Ectodermal cell (in vitro differentiated cells): ENCODE data around the gene MTMR12.
"Not testable (repeated sequence)": the region's sequence is repeated elsewhere in the genome, so short reads cannot be mapped to it uniquely, and the experiment has no call there.

Experiments
- H3K27ac ChIP-seq: 2 replicates; pipeline ENCODE4 v1.7.0; 2013; ENCODE audit warnings: mild to moderate bottlenecking, low read depth, low read length; ENCODE audit not compliant: insufficient read depth, poor library complexity, severe bottlenecking
- H3K27me3 ChIP-seq: 2 replicates; pipeline ENCODE4 v1.7.0; 2013; ENCODE audit warnings: mild to moderate bottlenecking, low read length; ENCODE audit not compliant: insufficient read depth, control insufficient read depth, poor library complexity, severe bottlenecking
- H3K36me3 ChIP-seq: one replicate; pipeline ENCODE4 v1.7.0; 2013; ENCODE audit warnings: low read length; ENCODE audit not compliant: control insufficient read depth, insufficient read depth
- H3K4me1 ChIP-seq: one replicate; pipeline ENCODE4 v1.7.0; 2013; ENCODE audit warnings: low read length; ENCODE audit not compliant: control insufficient read depth, insufficient read depth
- H3K4me3 ChIP-seq: 2 replicates; pipeline ENCODE4 v1.7.0; 2013; ENCODE audit warnings: low read depth, low read length, control low read depth; ENCODE audit not compliant: insufficient read depth
- H3K9me3 ChIP-seq: 2 replicates; pipeline ENCODE4 v1.7.0; 2013; ENCODE audit warnings: mild to moderate bottlenecking, low read length, moderate library complexity; ENCODE audit not compliant: control insufficient read depth
- WGBS, 2 experiments: methylation state at CpG; one replicate each; pipeline ENCODE4 v1.1.7; 2013; ENCODE audit warnings: missing lambda C conversion rate in 2 of 2; 5-methylcytosine and 5-hydroxymethylcytosine counted together

Gene MTMR12

DNA sequence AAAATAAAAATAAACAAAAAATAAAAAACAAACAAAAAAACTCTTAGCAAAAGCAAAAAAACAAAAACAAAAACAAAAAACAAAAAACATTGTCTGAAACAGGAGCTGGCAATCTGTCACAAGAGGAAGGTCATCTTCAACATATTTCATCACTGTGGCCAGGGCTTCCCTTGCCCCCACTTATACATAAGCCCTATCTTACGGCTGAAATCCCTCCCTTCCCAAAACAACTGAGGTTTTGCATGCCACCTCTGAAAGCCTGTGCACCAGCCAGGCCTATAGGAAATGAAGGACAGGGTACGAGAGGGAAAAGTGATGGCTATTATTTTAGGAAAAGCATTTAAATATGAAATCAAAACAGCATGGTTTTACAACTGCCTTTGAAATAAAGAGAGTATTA, 10.8 kb downstream of the MTMR12 start:
- H3K9me3 ChIP-seq: no peaks in the 10 kb centered on the region
- no peaks in the 10 kb centered on the region for H3K36me3 ChIP-seq
- no peaks in the 10 kb centered on the region for H3K27me3 ChIP-seq
- 94 to 100% methylated on average over 1 to 2 of the region's 2 CpGs for WGBS, 2 experiments
- peaks cover 9% of the 10 kb centered on the region for H3K4me1 ChIP-seq
- H3K27ac ChIP-seq: no peak overlapping the region
- H3K4me3 ChIP-seq: no peak overlapping the region

DNA sequence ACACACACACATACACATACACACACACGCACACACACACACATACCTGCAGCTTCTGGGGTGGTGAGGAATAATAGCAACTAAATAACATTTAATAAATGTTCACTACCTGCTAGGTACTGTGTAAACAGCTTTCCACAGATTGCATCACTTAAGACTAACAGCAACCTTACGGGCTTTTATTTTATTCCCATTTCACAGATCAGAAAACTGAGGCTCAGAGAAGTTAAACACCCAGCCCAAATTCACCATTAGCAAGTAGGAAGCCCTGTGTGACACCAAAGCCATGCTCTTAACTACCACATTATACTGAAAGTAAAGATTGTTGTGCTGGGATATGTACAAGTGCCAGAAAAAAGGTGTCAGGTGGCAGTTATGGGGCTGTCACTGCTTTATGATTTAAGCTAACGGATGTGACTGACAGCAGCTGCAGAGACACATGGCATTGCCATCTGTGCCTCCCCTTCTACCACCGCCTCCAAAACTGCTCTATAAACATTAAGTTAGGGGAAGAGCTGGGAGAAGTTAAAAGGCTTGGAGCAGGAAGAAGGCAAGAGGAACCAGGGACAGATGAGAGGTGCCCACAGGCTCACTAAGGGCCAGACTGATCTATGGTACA, 13.6 kb downstream of the MTMR12 start:
- no peak overlapping the region for H3K27ac ChIP-seq
- no peak overlapping the region for H3K4me3 ChIP-seq
- no peaks in the 10 kb centered on the region for H3K9me3 ChIP-seq
- no peaks in the 10 kb centered on the region for H3K36me3 ChIP-seq
- no peaks in the 10 kb centered on the region for H3K27me3 ChIP-seq
- WGBS, 2 experiments: 98% methylated on average over 3 to 4 of the region's 4 CpGs
- H3K4me1 ChIP-seq: peaks cover 9% of the 10 kb centered on the region

DNA sequence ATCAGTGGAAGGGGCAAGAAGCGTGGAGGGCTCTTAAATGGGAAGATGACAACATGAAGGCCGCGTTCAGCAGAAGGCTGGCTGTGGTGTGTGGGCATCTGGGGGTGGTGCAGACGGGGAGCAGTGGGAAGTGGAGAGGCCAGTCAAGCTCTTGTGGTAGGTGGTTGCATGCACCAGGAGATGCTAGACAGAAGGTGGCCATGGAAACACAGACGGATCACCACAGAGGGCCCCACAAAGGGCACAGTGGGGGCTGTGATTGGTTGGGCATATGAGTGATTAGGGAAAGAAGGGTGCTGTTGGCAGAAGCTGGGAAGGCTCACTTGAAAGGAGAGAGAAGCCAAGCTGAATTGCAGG, 14.7 kb downstream of the MTMR12 start:
- 91 to 92% methylated on average over 5 of the region's 5 CpGs for WGBS, 2 experiments
- no peak overlapping the region for H3K27ac ChIP-seq
- no peak overlapping the region for H3K4me3 ChIP-seq
- H3K36me3 ChIP-seq: no peaks in the 10 kb centered on the region
- no peaks in the 10 kb centered on the region for H3K27me3 ChIP-seq
- H3K9me3 ChIP-seq: no peaks in the 10 kb centered on the region
- H3K4me1 ChIP-seq: peaks cover 9% of the 10 kb centered on the region

DNA sequence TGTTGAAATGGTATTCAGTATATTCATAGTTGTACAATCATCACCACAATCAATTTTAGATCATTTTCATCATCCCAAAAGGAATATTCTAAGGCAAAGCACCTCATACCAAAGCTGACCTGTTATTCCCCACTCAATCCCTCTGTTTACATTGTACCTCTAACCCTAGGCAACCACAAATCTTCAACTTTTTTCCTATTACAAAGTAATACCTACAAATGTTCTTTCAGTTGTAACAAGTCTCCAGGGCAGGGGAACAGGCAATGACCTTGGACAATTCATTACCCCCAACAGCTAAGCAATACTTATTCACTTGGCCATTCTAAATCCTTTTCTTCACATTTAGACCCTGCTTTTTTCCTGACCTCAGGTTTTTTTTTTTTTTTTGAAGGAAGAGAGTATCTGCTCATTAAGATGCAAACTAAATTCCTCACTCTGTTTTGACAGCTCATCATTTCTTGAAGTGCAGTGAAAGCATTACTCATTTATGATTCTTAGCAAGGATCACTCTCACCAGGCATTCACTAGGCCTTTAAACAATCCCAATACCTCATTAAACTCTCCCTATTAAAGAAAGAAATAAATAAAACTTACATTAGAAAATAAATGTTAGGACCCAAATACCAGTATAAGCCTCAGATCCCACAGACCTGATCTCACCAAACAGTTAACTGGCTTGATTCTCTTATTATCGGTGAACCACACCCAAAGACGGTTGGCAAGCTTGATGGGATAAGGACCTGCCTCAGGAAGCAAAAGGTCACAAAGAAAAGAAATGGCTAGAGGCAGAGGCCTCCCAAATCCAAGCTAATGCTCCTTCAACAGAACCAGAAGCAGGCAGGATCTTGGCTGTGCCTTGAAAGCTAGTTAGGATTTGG, 15.3 kb downstream of the MTMR12 start:
- 85 to 94% methylated on average over 2 of the region's 2 CpGs for WGBS, 2 experiments
- no peaks in the 10 kb centered on the region for H3K27me3 ChIP-seq
- H3K4me3 ChIP-seq: no peak overlapping the region
- H3K36me3 ChIP-seq: no peaks in the 10 kb centered on the region
- no peak overlapping the region for H3K27ac ChIP-seq
- peaks cover 9% of the 10 kb centered on the region for H3K4me1 ChIP-seq
- H3K9me3 ChIP-seq: no peaks in the 10 kb centered on the region

- WGBS, 2 experiments: 90 to 95% methylated on average over 9 of the region's 9 CpGs
- not testable (repeated sequence) for H3K27me3 ChIP-seq, H3K36me3 ChIP-seq, H3K27ac ChIP-seq, H3K4me1 ChIP-seq, H3K9me3 ChIP-seq, H3K4me3 ChIP-seq
Measured at GRCh38 chr5:32295966-32296772, 16.6 kb downstream of the MTMR12 start.

GRCh38 chr5:32291591-32291990, 21.1 kb downstream of the MTMR12 start:
- WGBS, 2 experiments: 91 to 96% methylated on average over 7 of the region's 7 CpGs
- Histone ChIP-seq H3K27ac (no peak overlapping the region), H3K36me3 (no peaks in the 10 kb centered on the region), H3K4me3 (no peak overlapping the region), H3K9me3 (no peaks in the 10 kb centered on the region), H3K4me1 (no peaks in the 10 kb centered on the region), H3K27me3 (no peaks in the 10 kb centered on the region)

GRCh38 chr5:32290922-32291321, 21.8 kb downstream of the MTMR12 start:
- WGBS, 2 experiments: 94 to 96% methylated on average over 5 of the region's 5 CpGs
- H3K9me3 ChIP-seq: no peaks in the 10 kb centered on the region

DNA sequence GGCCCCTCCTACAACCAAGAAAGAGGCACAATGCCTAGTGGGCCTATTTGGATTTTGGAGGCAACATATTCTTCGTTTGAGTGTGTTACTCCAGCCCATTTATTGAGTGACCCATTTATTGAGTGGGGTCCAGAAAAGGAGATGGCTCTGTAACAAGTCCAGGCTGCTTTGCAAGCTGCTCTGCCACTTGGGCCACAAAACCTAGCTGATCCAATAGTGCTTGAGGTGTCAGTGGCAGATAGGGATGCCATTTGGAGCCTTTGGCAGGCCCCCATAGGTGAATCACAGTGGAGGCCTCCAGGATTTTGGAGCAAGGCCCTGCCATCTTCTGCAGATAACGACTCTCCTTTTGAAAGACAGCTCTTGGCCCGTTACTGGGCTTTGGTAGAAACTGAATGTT, 22.2 kb downstream of the MTMR12 start:
- not testable (repeated sequence) for H3K4me1 ChIP-seq, H3K4me3 ChIP-seq, H3K36me3 ChIP-seq, H3K27ac ChIP-seq, H3K9me3 ChIP-seq, H3K27me3 ChIP-seq
- WGBS, 2 experiments: 93% methylated on average over 3 of the region's 3 CpGs

More at GRCh38 chr5:32290922-32291321, 21.8 kb downstream of the MTMR12 start:
- Histone ChIP-seq H3K36me3 (no peaks in the 10 kb centered on the region), H3K4me1 (no peaks in the 10 kb centered on the region), H3K27me3 (no peaks in the 10 kb centered on the region), H3K27ac (no peak overlapping the region), H3K4me3 (no peak overlapping the region)

GRCh38 chr5:32289986-32290385, 22.8 kb downstream of the MTMR12 start:
- H3K9me3 ChIP-seq, H3K4me1 ChIP-seq, H3K4me3 ChIP-seq, H3K27me3 ChIP-seq, H3K36me3 ChIP-seq, H3K27ac ChIP-seq: not testable (repeated sequence)
- 88 to 93% methylated on average over 1 of the region's 1 CpG for WGBS, 2 experiments

- not testable (repeated sequence) for H3K36me3 ChIP-seq, H3K27ac ChIP-seq, H3K4me1 ChIP-seq, H3K9me3 ChIP-seq, H3K4me3 ChIP-seq, H3K27me3 ChIP-seq
- 62 to 74% methylated on average over 3 of the region's 3 CpGs for WGBS, 2 experiments
Measured at GRCh38 chr5:32288135-32288534, 24.6 kb downstream of the MTMR12 start.
